ENCODE results near the gene DHRS3.

DHRS3 gene

DNA sequence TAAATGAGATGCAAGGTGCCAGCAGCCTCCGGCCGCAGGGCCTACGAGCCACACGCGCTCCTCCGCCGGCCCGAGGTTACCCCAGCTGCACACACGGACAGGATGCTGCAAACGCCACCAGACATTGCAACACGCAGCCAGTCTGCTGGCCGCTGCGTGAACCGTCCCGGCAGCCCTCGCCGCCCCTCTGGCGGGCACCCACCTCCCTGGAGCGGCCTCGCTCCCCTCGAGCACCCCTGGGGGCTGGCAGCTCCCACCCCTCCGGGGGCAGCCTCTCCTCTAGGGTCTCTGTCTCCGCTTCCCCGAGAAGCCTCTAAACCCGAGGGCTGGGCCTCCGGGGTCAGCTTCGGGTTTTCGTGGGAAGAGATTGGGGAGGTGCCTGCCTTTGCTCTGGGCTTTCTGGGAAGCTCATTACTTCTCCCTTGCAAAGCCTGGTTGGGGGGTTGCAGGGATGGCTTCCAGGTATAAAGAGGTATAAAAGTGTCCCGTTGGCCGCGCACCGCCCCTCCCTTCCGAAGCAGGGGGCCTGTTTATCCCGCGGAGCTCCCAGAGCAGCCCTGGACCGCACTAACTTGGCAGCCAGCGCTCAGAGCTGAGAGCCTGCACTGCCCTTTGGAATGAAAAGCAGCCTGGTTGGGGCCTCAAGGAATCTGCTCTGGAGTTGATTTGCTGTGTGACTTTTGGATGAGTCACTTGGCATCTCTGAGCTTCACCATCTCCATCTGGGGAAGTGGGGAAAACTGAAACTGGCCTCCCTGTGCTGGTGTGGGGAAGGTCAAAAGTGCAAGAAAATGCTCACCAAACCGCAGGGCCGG, 21.8 kb downstream of the DHRS3 start:
- no peak for DNase-seq

DNA sequence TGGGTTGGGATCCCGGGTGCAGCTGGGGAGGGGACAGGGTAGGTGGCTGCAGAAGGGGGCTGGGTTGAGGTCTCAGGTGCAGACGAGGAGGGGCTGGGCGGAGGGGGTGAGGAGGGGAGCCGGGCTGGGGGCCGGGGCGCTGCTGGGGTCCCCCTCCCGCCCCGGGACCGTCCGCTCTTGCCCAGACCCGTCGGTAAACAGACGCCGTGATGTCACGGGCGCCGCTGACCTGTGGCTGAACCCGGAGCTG, 22.3 kb downstream of the DHRS3 start:
- DNase-seq = no peak

DNA sequence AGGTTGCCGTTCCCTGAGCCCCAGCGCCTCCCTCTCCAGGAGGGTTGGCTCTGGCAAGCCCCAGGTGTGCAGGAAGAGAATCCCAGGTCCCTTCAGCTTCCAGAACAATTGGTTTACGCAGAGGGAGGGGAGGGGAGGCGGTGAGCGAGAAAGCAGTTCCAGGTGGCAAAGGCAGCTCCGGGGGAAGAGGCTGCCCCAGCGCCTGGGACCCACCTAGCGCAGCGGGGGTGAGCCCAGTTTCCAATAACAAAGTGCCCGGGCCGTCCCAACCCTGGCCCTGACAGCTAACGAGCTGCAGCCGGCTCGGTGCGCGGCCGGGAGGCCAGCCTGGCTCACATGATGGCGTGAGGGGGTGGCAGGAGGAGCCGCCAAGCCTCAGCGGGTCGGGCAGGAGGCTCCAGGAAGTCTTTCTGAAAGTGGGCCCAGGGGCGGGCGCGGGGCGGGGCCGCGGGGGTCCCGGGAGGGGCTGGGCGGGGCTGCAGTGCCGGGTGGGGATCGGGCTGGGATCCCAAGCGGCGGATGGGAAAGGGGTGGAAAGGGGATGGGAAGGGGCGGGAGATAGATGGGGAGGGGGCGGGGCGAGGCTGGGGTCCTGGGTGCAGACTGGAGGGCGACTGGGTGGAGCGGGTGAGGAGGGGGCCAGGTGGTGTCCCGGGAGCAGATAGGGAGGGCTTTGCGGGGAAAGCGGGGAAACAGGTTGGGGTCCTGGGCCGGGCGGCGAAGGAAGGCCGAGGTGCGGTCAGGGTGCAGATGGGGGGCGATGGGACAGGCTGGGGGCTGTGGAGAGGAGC, 22.8 kb downstream of the DHRS3 start:
- peak; percentile 45 for DNase-seq

DNA sequence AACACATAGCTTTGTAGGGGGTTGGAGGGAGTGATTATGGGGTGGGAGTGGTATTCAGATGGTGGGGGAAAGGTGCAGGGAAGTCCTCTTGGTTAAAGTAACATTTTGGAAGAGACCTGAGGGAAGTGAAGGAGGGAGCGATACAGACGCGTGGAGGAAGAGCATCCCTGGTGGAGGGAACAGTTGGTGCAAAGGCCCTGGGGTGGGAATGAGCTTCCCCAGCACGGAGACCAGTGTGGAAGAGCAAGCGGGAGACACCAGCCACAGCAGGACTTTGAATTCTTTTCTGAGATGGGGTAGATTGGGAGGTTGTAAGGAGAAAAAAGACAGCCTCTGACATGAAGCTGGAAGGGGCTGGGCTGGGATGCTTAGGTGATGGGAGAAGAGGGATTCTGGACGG, 23.5 kb downstream of the DHRS3 start:
- DNase-seq = no peak

DNA sequence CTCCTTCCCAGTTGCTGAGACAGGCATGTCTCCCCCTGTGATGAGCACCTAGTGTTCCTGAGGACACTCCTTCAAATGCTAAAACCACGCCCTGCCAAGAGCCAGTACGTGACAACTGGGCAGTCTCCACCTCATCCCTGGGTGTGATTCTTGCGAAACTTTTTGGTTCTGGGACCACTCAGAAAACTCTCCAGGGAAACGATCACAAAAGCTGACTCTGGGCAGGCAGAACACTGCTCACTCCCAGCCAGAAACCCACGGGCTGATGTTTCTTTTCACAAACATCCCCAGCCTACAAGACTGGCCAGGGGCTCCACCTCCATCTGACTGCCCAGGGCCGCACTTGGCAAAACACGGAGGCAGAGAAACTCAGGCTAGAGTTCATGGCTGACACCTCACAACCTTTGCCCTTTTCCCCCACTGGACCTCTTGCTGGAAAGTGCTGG, 24.4 kb downstream of the DHRS3 start:
- no peak for DNase-seq

DNA sequence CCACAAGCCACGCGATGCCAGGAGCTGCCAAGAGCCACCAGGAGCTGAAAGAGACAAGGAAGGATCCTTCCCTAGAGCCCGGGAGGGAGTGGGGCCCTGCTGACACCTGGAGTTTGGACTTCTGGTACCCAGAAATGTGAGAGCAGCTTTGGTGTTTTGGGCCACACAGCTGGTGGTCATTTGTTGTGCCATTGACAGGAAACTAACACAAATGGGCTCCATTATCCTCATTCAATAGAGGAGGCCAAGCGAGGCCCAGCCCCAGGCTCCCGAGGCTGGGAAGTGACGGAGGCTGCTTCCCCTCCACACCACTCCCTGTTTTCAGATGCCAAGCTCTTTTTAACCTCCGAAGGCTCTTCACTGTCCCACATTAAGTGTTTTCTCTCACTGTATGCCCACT, 25.5 kb downstream of the DHRS3 start:
- DNase-seq = no peak

DNA sequence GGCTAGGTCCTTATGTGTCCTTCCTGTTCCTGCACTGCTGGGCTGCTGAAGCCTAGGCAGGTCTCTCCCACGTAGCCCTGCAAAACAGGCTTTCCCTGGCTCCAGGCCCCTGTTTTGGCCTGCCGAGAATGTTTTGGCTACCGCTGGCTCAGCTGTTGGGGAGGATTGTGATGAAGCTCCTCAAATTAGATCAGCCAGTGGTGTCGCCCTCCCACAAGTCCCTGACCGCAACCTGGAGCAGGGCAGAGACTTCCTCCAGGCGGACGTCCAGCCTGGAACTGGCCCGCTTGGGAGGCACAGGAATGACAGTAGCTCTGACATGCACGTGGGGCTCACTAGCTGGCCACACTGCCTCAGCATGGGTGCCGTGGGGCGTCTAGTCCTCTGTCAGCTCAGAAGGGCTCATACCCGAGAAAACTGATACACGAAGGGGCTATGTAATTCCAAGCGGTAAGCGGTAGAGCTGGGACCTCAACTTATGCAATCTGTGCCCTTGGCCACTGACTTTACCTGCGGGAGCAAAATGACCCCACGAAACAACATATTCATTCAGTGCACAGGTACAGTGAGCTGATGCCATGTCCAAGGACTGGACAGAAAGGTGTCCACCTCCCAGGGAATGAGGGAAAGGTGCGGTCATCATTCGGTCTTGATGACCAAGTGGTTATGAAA, 26.6 kb downstream of the DHRS3 start:
- DNase-seq = no peak

DNA sequence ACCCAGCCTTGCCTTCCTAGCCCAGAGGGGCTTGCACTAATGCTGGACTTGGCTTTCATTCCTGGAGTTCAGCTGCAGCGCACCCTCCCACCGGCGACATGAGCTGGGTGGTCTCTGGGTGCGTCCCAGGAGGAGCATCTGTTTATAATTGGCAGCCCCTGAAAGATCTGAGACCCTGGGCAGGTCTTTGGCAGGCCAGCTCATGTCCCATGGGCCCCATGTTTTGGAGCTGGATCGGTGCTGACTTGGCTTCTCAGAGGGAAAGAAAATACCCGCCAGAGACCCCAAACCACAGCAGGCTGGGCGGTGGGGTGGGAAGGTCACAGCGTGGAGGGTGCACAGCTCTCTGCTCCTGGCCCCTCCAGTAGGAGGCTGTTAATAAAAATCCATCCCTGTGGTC, 29.3 kb downstream of the DHRS3 start:
- DNase-seq = no peak

DNA sequence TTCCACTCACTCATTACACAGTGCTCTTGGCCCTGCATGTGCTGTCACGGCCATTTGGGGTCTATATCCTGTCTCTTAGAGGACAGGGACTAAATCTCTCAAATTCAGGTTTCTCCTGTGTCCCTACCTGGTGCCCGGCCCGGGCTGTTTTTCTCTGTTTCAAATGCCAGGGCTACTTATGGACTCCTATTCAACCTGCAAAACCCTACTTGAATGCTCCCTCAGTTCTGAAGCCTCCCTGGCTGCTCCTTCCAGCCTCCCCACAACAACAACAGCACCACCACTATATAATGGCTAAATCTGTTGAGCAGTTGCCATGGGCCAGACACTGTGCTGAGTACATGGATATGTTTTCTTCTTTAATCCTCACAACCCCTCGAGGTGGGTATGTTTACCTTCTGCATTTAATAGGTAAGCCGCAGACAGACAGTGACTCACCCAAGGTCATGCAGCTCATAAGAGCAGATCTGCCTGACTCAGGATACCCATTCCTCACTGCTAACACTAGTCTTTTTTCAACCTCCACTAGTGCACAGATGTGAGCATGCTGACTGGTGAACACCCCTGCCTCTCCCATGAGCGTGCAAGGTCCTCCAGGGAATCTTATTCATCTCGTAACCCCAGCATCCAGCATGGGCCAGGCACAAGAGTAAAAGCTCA, 29.9 kb downstream of the DHRS3 start:
- no peak for DNase-seq

DNA sequence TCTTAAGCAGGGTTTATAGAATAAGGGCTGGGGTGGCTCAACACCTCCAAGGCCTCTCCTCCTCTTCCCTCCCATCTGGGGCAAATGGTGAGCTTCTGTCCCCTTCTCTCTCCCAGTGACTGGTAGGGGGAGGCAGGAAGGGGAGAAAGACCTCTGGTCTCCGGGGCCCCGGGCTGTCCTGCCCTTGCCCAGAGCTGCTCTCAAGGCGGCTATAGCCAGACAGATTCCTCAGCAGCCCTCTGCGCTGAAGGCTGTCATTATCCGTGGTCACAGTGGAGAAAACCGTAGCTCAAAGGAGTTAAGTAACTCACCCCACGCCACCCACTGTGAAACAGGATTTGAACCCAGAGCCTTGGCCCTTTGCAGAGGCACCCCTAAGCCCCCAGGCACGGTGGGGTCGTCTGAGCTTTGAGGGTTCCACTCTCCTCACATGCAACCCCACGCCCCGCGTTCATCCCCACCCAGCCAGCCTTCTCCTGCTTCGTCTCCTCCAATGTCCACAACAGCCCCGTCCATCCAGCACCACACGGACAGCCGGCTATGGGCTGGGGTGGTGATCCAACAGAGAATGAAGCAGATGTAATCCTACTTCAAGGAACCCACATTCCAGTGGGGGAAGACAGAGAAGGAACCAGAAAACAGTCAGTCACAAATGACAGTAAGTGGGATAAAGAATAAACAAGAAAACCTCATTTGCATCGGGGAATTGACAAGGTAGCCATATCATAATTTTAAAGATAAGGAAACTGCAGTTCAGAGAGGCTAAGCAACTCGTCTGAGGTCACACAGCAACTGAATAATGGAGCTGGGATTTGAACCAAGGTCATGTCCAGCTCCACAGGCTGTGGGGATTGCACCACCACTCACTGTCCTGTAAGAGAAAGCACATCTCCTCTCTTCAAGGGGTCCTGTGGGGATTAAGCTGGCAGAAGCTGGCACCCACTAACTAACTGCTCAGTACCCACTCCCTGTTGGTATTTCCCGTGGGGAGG, 31.8 kb downstream of the DHRS3 start:
- DNase-seq = no peak

DNA sequence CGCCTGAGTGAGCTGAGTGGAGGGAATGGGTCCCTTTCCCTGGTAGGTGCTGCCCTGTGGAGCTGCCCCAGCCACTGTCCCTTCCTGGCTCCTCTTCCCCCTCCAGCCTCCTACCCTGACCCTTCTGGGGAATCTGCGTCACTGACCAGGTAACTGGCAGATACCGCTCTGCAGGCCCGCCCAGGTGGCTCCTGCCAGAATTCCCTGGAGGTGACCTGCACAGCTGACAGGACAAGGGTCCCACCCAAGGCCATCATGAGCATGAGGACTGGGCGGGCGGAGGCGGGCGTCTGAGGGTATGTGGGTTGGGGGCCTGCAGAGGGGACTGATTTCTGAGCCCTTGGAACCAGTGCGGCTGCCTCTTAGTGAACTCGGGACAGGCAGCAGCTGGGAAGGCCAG, 32.5 kb downstream of the DHRS3 start:
- DNase-seq = no peak

DNA sequence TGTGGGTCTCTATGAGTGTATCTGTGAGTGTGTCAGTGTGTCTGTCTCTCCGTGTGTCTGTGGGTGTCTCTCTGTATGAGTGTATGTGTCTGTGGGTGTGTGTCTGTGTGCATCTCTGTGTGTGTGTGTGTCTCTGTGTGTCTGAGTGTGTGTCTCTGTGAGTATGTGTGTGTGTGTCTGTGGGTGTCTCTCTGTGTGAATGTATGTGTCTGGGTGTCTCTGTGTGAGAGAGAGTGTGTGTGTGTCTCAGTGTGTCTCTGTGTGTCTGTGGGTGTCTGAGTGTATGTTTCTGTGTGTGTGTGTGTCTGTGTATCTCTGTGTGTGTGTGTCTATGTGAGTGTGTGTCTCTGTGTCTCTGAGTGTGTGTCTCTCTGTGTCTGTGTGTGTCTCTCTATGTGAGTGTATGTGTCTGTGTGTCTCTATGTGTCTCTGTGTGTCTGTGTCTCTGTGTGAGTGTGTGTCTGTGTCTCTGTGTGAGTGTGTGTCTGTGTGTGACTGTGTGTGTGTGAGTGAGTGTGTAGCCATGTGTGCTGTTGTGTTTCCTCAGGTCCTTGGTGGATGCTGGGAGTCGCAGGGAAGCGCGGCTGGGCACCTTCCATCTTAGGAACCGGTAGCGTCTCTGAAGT, 33.0 kb downstream of the DHRS3 start:
- DNase-seq = no peak

DNA sequence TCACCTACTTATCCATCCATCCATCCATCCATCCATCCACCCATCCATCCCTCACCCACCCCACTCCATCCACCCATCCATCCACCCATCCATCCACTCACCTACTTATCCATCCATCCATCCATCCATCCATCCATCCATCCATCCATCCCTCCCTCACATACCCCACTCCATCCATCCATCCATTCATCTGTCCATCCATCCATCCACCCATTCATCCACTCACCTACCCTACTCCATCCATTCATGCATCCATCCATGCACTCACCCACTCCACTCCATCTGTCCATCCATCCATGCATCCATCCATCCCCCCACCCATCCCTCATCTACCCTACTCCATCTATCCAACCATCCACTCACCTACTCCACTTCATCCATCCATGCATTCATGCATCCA, 34.5 kb downstream of the DHRS3 start:
- no peak for DNase-seq

DNA sequence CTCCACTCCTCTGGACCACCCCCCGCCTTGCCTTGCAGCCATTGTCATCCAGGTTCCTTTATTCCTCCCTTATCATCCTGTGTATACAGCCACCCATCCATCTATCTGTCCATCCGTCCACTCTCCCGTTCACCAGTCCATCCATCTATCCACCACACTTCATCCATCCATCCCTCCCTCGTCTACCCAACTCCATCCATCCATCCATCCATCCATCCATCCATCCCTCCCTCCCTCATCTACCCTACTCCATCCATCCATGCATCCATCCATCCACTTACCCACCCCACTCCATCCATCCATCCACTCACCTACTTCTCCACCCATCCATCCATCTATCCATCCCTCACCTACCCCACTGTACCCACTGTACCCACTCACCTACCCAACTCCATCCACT, 35.4 kb downstream of the DHRS3 start:
- no peak for DNase-seq

DNA sequence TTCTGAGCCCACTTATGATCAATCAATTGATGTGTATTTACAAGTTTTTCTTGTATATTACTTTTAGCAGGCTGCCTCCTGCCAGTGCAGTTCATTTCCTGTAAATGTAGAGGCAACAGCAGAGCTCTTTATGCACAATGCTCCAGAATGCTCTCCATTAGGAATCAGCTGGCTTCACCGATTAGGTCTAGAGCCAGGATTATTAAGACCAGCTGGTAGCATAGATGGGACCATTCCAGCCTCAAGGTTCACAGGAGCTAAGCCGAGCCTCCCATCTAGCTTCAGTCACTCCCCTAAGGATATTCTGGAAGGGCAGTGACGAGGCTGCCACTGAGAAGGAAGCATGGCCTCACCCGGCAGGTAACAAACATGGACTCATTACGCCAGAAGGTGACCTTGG, 36.8 kb downstream of the DHRS3 start:
- no peak for DNase-seq

DNA sequence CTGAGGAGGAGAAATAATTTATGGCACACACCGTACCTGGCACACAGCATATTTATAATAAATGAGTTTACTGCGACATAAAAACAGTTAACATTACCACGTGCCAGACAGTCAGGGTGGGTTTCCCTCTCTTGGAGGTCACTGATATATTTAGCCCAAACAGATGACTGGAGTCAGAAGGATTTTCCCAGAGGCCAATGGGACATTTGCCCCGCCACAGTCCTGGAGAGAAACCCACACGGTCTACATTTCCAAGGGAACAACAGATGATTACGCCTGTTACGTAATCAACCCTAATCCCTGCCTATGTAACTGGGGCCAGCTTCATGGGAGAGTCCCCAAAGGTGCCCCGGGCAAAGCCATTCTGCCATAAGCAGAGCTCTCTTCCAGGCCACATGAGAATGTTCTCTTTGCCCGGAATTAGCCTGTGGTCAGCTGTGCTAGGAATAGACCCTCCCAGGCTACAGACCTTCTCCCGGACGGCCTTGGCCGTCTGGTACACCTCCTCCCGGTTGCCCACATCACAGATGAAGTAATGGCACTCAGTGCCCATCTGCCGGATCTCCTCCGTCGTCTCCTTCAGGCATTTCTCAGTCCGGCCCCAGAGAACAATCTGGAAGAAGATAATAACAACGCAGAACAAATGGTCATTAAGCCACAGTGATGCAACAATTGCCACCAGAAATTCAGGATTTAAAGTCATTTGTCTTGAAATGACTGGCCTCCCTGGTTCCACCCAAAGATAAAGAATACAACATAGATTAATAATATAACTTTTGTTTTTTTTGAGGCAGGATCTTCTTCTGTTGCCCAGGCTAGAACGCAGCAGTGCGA, 37.7 kb downstream of the DHRS3 start:
- DNase-seq = no peak

DNA sequence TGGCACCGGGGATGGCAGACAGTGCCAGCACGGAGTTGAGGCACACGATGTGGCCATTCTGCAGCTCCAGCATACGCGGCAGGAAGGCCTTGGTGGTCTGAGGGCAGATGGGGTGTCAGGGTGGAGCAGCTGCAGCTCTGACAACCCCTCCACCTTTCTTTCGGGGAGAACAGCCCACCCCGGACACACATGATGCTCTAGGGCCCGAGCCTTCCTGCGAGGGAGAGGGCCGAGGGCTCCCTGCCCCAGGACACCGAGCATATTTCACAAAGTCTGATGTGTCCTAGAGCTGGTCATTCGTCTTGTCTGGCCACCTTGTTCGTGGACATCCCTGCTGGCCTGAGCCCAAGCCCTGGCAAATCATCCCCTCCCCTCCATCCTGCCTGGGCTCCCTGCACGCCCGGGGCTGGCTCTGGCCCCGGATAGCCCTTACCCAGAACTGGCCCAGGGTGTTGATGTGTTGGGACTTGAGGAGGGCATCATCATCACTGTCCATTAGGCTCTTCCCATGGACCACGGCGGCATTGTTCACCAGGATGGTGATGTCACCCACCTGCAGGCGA, 39.1 kb downstream of the DHRS3 start:
- DNase-seq = no peak

DNA sequence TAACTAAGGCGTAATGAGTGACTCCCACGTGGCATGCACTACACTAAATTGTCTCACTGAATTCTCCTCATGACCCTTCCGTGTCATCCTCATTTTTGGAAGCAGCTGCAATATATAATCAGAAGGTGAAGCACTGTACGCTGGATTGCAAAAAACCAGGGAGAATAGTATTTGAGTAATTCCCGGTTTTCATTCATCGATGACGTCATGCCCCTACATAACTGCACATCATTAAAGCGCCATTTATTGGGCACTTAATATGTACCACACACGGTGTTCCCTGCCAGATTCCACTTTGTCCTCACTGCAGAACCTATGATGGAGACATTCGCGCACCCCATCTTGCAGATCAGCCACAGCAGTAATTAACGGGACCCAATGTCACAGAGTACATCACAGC, 41.0 kb downstream of the DHRS3 start:
- DNase-seq = no peak

DNA sequence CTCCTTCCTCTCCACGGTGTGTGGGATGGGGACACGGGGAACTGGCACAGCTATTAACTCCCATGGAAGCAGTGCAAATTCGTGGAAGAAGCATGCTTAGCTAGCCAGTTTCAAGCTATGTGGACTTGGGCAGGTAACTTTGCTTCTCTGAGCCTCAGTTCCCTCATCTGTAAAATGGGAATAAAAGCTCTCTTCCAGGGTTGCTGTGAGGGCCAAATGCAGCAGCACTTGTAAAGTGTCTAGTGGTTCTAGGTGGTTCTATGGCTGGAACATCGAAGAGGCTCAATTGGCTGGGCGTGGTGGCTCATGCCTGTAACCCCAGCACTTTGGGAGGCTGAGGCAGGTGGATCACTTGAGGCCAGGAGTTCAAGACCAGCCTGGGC, 43.3 kb downstream of the DHRS3 start:
- DNase-seq = no peak

DNA sequence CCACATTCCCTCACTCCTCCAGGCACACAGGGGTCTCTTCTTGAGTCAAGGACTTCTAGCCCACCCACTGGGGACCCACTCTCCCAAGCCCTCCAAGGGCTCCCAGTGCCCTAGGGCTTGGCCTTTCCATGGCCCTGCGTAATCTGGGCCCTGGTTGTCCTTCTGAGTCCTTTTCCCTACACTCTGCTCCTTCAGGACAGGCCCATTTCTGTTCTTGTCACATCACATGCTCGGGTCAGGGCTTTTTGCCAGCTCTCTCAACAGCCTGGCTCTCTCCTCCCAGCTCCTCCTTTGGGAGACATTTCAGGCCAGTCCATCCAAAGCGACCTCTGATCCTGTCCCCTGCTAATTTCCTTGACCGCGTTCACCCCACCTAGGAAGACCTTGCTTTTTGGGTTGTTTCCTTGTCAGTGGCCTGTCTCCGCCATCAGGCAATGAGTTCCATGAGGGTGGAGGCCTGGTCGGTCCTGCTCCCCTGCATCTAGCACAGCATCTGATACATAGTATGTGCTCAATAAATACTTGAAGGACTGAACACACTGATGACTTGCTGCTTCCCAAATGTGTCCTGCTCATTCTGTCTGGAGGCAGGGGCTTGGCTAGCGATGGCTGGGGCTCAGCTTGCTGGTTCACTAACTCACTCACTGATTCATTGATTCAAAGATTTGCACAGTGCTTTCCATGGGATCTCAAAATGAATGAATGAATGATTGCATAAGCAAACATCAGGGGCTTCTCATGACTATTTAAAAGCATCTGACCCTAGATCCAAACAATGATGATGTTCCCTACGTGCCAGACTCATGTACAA, 44.8 kb downstream of the DHRS3 start:
- no peak for DNase-seq

Data from activated T-cell treated with anti-CD3 and anti-CD28 coated beads, Interleukin-2, amount 50 U/mL, for 1 hour (primary cell).